WERI-Rb-1 (cell line): ENCODE results near the gene CCL19.

ENCODE experiments used
- DNase-seq: peaks from one replicate; pipeline ENCODE4 v3.0.0-alpha.2; 2020
- H3K27ac ChIP-seq: fragments of 250-450 bp; sonication (Bioruptor Pico); 2 replicates; pipeline ENCODE4 v1.5.1; 2020; ENCODE audit warnings: mild to moderate bottlenecking, moderate library complexity
- H3K27me3 ChIP-seq: fragments of 250-450 bp; sonication (Bioruptor Pico); 2 replicates; pipeline ENCODE4 v1.5.1; 2021; ENCODE audit warnings: mild to moderate bottlenecking, low read depth, moderate library complexity; ENCODE audit not compliant: insufficient read depth, severe bottlenecking
- H3K36me3 ChIP-seq: fragments of 250-450 bp; sonication (Bioruptor Pico); 2 replicates; pipeline ENCODE4 v1.5.1; 2020; ENCODE audit warnings: mild to moderate bottlenecking, moderate library complexity
- H3K4me3 ChIP-seq: 2 replicates; pipeline ENCODE4 v1.5.1; 2011; ENCODE audit warnings: low read depth, mild to moderate bottlenecking, control low read depth, low read length
- H3K9me3 ChIP-seq: fragments of 250-450 bp; sonication (Bioruptor Pico); 2 replicates; pipeline ENCODE4 v1.5.1; 2021; ENCODE audit warnings: mild to moderate bottlenecking, moderate library complexity; ENCODE audit not compliant: severe bottlenecking
- CTCF ChIP-seq: IDR thresholded peaks from 2 replicates; pipeline ENCODE4 v1.5.1; 2011; ENCODE audit warnings: low read depth, mild to moderate bottlenecking, control low read depth, inconsistent platforms, low read length

The CCL19 gene

GRCh38 chr9:34674440-34674839 is 16.6 kb downstream of the CCL19 start:
- Histone ChIP-seq H3K27me3 (no peaks in the 10 kb centered on the region), H3K36me3 (peaks cover 3% of the 10 kb centered on the region), H3K4me3 (no peak overlapping the region), H3K9me3 (no peaks in the 10 kb centered on the region), H3K27ac (no peak overlapping the region)
- no peak for DNase-seq
- no peak for TF ChIP-seq CTCF

- no peak overlapping the region for H3K27ac ChIP-seq
- no peak for TF ChIP-seq CTCF
- peaks cover 6% of the 10 kb centered on the region for H3K36me3 ChIP-seq
- no peak overlapping the region for H3K4me3 ChIP-seq
- H3K9me3 ChIP-seq: no peaks in the 10 kb centered on the region
- DNase-seq: peak; percentile 30
- no peaks in the 10 kb centered on the region for H3K27me3 ChIP-seq
These were observed 19.8 kb downstream of the CCL19 start for GRCh38 chr9:34671307-34671706.

GRCh38 chr9:34669809-34670562 is 21.1 kb downstream of the CCL19 start:
- H3K36me3 ChIP-seq: peaks cover 6% of the 10 kb centered on the region
- no peak for DNase-seq
- H3K4me3 ChIP-seq: no peak overlapping the region
- H3K9me3 ChIP-seq: no peaks in the 10 kb centered on the region
- H3K27me3 ChIP-seq: no peaks in the 10 kb centered on the region
- no peak for TF ChIP-seq CTCF
- no peak overlapping the region for H3K27ac ChIP-seq

- Histone ChIP-seq H3K27me3 (no peaks in the 10 kb centered on the region), H3K4me3 (peak overlapping the region; percentile 95), H3K36me3 (peaks cover 6% of the 10 kb centered on the region), H3K9me3 (no peaks in the 10 kb centered on the region), H3K27ac (peak overlapping the region; percentile 94)
- no peak for TF ChIP-seq CTCF
- peak; percentile 96 for DNase-seq
These were observed 25.5 kb downstream of the CCL19 start for GRCh38 chr9:34665381-34666250.

- Histone ChIP-seq H3K9me3 (no peaks in the 10 kb centered on the region), H3K36me3 (peaks cover 6% of the 10 kb centered on the region), H3K4me3 (no peak overlapping the region), H3K27me3 (no peaks in the 10 kb centered on the region), H3K27ac (peak overlapping the region; percentile 65; the same call in 1 of the 2 replicates)
- DNase-seq: no peak
- TF ChIP-seq CTCF: no peak
These were observed 26.1 kb downstream of the CCL19 start for GRCh38 chr9:34665067-34665380.
